GM12891 (cell line): ENCODE results near the gene SCAMP2.

ENCODE experiments used
- POLR2A ChIP-seq: IDR thresholded peaks from 2 replicates; pipeline ENCODE4 v1.6.1; 2011; ENCODE audit warnings: low read depth, low read length, control low read depth
- POLR2AphosphoS5 ChIP-seq: IDR thresholded peaks from 2 replicates; pipeline ENCODE4 v1.6.1; 2011; ENCODE audit warnings: low read depth, low read length, control low read depth
- TAF1 ChIP-seq: IDR thresholded peaks from 2 replicates; pipeline ENCODE4 v1.6.1; 2011; ENCODE audit warnings: low read depth, low read length, control low read depth

DNA sequence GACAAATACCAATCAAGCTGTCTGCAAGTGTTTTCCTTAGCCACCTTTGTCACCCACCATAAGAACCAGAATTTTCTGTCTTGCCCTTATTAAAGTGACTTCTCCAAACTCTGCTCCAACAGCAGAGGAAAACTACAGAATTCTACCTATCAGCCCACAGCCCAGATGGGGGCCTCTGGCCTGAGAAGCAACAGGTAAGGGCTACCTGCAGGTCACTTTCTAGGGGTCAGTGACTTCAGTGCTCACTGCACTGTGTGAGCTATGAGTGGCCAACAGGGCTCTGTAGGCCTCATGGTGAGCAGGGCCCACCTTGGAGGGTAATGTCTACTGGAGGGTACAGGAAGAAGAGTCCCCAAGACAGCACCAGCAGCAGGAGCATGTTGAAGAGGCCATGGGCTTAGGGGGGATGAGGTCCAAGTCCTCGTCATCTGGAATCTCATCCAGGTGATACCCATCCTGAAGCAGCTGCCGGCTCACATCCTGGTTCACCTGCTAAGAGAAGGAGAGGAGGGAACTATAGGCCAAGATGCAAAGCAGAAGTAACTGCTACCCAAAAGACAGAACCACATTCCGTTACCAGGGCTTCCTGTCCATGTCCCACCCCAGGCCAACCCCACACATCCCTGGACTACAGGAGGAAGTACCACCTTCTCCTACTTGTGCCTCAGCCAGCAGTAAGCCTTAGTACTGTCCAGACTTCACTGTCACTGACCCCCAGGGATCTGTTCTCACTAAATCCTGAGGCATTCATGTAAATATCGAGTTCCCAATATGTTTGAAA, 29.3 kb upstream of the SCAMP2 start:
- TF ChIP-seq POLR2AphosphoS5 (no peak), POLR2A (no peak), TAF1 (no peak)
